ENCODE results near the gene SEMA4A. TPM values are rescaled to one million over a fixed set of nuclear protein-coding genes. Genes with fewer than 3 reads are reported as not detected.

Gene SEMA4A
- total and polyA plus RNA-seq, 7 donors = 0.77 to 3.4 (median 1.8) TPM

DNA sequence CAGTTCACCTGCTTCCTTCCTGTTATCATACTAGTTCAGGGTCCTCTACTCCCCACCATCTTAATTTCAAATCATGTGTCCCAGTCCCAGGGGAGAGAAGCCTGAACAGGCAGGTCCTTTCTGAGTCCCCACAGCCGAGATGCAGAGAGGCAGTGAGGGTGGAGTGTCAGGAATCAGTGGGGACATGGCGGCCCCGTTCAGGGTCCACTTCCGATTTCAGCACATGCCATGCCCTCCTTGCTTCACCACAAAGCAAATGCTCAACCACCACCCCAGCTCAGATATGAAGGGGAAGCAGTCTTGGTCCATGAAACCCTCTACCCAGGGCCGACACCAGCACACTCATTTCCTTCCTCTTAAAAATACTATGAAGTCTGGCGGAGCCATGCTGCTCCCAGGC is 5.2 kb upstream of the SEMA4A start:
- peak in 1 of 2 donors; percentile 41 for DNase-seq

DNA sequence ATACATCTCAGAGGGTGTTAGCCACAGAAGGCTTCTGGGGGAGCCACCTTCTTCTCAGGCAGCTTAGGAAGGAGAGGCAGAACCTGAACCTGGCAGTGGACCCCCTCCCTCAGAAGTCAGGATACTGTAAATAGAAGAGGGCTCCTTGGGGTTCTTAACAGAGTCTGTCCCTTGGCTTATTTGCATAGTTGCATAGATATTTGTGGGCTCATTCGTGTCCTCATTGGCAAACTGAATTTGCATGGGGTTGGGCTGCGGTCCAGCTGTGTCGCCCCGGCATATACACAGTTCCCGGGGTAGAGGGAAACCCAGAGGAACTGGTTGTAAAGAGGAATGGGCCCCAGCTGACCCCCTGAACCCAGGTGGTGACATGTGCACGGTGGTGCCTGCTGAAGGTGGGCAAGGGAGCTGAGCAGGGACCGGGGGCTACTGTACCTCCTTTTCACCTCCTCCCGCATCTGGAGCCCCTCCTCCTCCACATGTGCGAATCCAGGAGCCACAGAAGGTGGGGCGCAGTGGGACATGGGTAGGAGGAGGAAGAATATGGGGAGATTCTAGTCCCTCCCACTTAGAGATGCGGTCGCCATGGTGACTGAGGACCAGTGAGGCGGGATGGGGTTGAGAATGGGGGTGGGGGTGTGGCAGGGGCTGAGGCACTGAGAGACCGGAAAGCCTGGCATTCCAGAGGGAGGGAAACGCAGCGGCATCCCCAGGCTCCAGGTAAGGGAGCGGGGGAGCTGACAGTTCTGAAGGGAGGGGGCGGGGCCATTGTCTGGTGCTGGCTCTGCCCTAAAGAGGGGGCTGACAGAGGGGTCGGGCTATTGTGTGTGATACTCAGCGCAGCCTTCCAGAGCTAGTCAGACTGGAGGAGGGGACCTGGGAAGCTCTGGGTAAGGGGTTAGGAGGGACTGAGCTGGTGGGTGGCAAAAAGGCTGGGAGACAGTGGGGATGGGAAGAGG is 3.7 kb upstream of the SEMA4A start:
- intact Hi-C loops (cut with DNase I) = loop anchor here in 1 of 2 donors (2.0 kb wide), 1 partner anchor 73 kb away; no protein-coding TSS in a partner anchor
- TF ChIP-seq, protein P1, sequence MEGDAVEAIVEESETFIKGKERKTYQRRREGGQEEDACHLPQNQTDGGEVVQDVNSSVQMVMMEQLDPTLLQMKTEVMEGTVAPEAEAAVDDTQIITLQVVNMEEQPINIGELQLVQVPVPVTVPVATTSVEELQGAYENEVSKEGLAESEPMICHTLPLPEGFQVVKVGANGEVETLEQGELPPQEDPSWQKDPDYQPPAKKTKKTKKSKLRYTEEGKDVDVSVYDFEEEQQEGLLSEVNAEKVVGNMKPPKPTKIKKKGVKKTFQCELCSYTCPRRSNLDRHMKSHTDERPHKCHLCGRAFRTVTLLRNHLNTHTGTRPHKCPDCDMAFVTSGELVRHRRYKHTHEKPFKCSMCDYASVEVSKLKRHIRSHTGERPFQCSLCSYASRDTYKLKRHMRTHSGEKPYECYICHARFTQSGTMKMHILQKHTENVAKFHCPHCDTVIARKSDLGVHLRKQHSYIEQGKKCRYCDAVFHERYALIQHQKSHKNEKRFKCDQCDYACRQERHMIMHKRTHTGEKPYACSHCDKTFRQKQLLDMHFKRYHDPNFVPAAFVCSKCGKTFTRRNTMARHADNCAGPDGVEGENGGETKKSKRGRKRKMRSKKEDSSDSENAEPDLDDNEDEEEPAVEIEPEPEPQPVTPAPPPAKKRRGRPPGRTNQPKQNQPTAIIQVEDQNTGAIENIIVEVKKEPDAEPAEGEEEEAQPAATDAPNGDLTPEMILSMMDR (IDR thresholded peaks at IDR 0.05) = no peak
- Histone ChIP-seq H3K27ac (no peak overlapping the region), H3K27me3 (ENCODE audit: insufficient read depth in 3 of 3, low read length in 2 of 3) (peaks cover 0 to 15% (median 5%) of the 10 kb centered on the region in 3 donors), H3K9me3 (no peaks in the 10 kb centered on the region), H3K36me3 (ENCODE audit: insufficient read depth in 1 of 2, low read depth in 1 of 2) (no peaks in the 10 kb centered on the region), H3K4me3 (no peak overlapping the region), H3K4me1 (peaks cover 6% of the 10 kb centered on the region)
- ATAC-seq (no peak), DNase-seq (peak in 1 of 2 donors; percentile 34)
- 21 to 25% (median 25%) methylated on average over 18 to 20 of the region's 20 CpGs for WGBS, 3 donors

More for the DNA sequence above, 5.2 kb upstream of the SEMA4A start:
- TF ChIP-seq, protein P1 (IDR thresholded peaks at IDR 0.05) = no peak
- H3K36me3 ChIP-seq (ENCODE audit: insufficient read depth in 1 of 2, low read depth in 1 of 2) = no peaks in the 10 kb centered on the region
- no peak overlapping the region for H3K4me3 ChIP-seq
- WGBS, 3 donors = 48 to 55% (median 49%) methylated on average over 6 of the region's 6 CpGs
- intact Hi-C loops (cut with DNase I) = loop anchor here in 1 of 2 donors (2.0 kb wide), 1 partner anchor 75 kb away; no protein-coding TSS in a partner anchor
- no peak overlapping the region for H3K27ac ChIP-seq
- peaks cover 6% of the 10 kb centered on the region for H3K4me1 ChIP-seq
- peaks cover 0 to 15% (median 5%) of the 10 kb centered on the region in 3 donors for H3K27me3 ChIP-seq (ENCODE audit: insufficient read depth in 3 of 3, low read length in 2 of 3)
- H3K9me3 ChIP-seq = no peaks in the 10 kb centered on the region
- ATAC-seq = no peak

DNA sequence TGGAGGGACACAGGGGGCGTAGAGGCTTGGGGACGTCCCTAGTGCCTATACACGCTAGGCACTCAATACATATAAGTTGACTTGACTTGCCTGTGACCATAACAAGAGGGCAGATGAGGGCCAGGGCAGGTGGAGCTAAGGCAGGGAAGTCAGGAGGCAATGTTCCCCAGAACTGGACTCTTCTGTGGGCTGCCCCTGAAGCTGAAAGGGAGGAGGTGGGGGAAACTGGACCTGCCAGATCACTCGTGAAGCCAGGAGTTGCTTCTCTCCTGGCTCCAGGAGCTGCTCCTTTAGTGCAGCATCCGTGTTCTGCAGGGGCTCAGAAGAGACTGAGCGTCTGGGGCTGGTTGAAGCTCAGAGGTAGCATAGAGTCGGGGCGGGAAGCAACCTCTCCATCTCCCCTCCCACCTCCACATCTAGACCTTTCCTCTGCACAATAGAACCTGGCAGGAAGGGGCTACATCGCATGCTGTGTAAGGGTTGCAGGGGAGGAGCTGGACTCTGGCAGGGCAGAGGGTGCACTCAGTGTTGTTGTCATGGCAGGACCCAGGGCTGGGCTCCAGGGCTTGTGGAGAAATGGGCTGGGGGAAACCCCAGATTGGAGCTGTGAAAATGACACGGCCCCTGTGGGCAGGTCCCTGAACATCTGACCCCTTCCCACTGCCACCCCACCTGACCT is 2.9 kb upstream of the SEMA4A start:
- Histone ChIP-seq H3K9me3 (no peaks in the 10 kb centered on the region), H3K4me3 (no peak overlapping the region), H3K27me3 (ENCODE audit: insufficient read depth in 3 of 3, low read length in 2 of 3) (peaks cover 0 to 15% (median 5%) of the 10 kb centered on the region in 3 donors), H3K27ac (no peak overlapping the region), H3K36me3 (ENCODE audit: insufficient read depth in 1 of 2, low read depth in 1 of 2) (no peaks in the 10 kb centered on the region), H3K4me1 (peaks cover 6% of the 10 kb centered on the region)
- no peak for ATAC-seq
- TF ChIP-seq, protein P1 (IDR thresholded peaks at IDR 0.05) = no peak
- peak in 1 of 2 donors; percentile 28 for DNase-seq
- intact Hi-C loops (cut with DNase I) = no loop called here
- WGBS, 3 donors = 40 to 49% (median 46%) methylated on average over 10 of the region's 10 CpGs

DNA sequence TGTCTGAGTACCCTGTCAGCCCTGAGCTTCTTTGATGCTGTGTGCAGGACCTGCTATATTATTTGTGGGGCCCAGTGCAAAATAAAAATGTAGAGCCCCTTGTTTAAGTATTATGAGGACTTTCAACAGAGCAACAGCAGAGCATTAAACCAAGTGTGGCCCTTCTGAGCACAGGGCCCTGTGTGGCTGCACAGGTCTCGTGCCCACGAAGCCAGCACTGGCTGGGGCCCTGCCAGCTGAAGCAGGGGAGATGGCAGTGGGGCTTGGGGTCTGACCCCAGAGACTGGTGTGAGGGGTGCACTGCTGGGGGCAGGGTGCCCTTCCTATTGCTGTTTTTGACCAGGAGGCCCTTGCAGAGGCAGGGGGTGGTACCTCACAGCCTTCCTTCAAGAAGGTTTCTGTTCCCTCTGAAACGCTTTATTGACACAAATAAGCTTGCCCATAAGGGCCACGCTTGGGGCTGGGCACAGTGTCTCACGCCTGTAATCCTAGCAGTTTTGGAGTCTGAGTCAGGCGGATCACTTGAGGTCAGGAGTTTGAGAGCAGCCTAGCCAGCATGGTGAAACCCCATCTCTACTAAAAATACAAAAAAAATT is 2.2 kb upstream of the SEMA4A start:
- Histone ChIP-seq H3K27me3 (ENCODE audit: insufficient read depth in 3 of 3, low read length in 2 of 3) (peaks cover 0 to 15% (median 5%) of the 10 kb centered on the region in 3 donors), H3K4me3 (no peak overlapping the region), H3K36me3 (ENCODE audit: insufficient read depth in 1 of 2, low read depth in 1 of 2) (no peaks in the 10 kb centered on the region), H3K9me3 (no peaks in the 10 kb centered on the region), H3K4me1 (peaks cover 5% of the 10 kb centered on the region), H3K27ac (no peak overlapping the region)
- intact Hi-C loops (cut with DNase I) = no loop called here
- WGBS, 3 donors = 32 to 62% (median 47%) methylated on average over 6 of the region's 6 CpGs
- ATAC-seq (no peak), DNase-seq (peak in 1 of 2 donors; percentile 45)
- TF ChIP-seq, protein P1 (IDR thresholded peaks at IDR 0.05) = no peak
